Transverse colon (tissue), 4 donors: ENCODE measurements around the gene SBK2. TPM values are rescaled to one million over a fixed set of nuclear protein-coding genes. Genes with fewer than 3 reads are reported as not detected.

Experiments used
- DNase-seq: peaks from one replicate; pipeline ENCODE4 v3.0.0-alpha.2; 2019
- H3K27ac ChIP-seq, 4 donors: fragments of 200-600 bp; sonication (generic); 2 replicates each; pipeline ENCODE4 v1.5.1; 2016 to 2018; ENCODE audit warnings: inconsistent platforms in 4 of 4
- H3K27me3 ChIP-seq: fragments of 200-600 bp; sonication (generic); 2 replicates; pipeline ENCODE4 v1.5.1; 2017; ENCODE audit warnings: inconsistent platforms
- H3K36me3 ChIP-seq, 4 donors: fragments of 200-600 bp; sonication (generic); 2 replicates each; pipeline ENCODE4 v1.5.1; 2017 to 2019; ENCODE audit warnings: inconsistent platforms in 4 of 4
- H3K4me1 ChIP-seq, 4 donors: fragments of 200-600 bp; sonication (generic); 2 replicates each; pipeline ENCODE4 v1.5.1; 2017 to 2020; ENCODE audit warnings: inconsistent platforms in 4 of 4
- H3K4me3 ChIP-seq, 4 donors: fragments of 200-600 bp; sonication (generic); 1 replicate in 1 of 4; 2 replicates in 3 of 4; pipeline versions ENCODE4 v1.5.1 to v1.6.1; 2017 to 2019; ENCODE audit warnings: inconsistent platforms in 4 of 4
- H3K9me3 ChIP-seq, 2 donors: fragments of 200-600 bp; sonication (generic); 2 replicates each; pipeline ENCODE4 v1.5.1; 2017 to 2019; ENCODE audit warnings: inconsistent platforms in 2 of 2
- EP300 ChIP-seq: sonication (generic); formaldehyde crosslinking; IDR thresholded peaks from one replicate; pipeline ENCODE4 v1.6.1; 2017; ENCODE audit warnings: antibody characterized with exemption, low read depth
- POLR2A ChIP-seq: fragments of 450-650 bp; IDR thresholded peaks from one replicate; pipeline ENCODE4 v1.6.1; 2016; ENCODE audit warnings: antibody characterized with exemption, mild to moderate bottlenecking, moderate library complexity
- POLR2AphosphoS5 ChIP-seq, 3 donors: sonication (generic); formaldehyde crosslinking; IDR thresholded peaks; one replicate each; pipeline ENCODE4 v1.6.1; 2016; ENCODE audit warnings: antibody characterized with exemption in 3 of 3
- WGBS, 2 donors: methylation state at CpG; one replicate each; pipeline ENCODE4 v1.1.5; 2018; ENCODE audit warnings: low coverage in 1 of 2; 5-methylcytosine and 5-hydroxymethylcytosine counted together
- in situ Hi-C, 4 donors: fragments of 200-750 bp; cut with MboI; loops; one replicate each; pipeline versions ENCODE4 v1.15.0 to v1.15.1; 2017; ENCODE audit warnings: low sequenced_read_pairs in 3 of 4, low pct_ligation_motif_present in 1 of 4, low pct_unique_long_range_greater_than_20kb in 1 of 4
- intact Hi-C: fragments of 100-400 bp; cut with DNase I; formaldehyde crosslinking; loops from one replicate; pipeline ENCODE4 v1.15.1; 2023; ENCODE audit warnings: low total_unique reads
- total RNA-seq, 4 donors: library from RNA; depleted of rRNA; stranded (reverse); fragments of >200 nt; gene quantifications; one replicate each; pipeline ENCODE4 v1.1.0, GENCODE V29; 2016
- TF ChIP-seq, protein P1 (sequence below), 5 experiments: fragments of 200-600 bp in 3 of 5; fragments of 450-650 bp in 2 of 5; sonication (generic) in 3 of 5; IDR thresholded peaks; 1 replicate in 2 of 5; 2 replicates in 3 of 5; pipeline ENCODE4 v1.5.1; 2016 to 2017; ENCODE audit warnings: antibody characterized with exemption in 5 of 5, inconsistent platforms in 3 of 5, mild to moderate bottlenecking in 2 of 5, moderate library complexity in 1 of 5

SBK2 gene
- total RNA-seq, 4 donors from 2014 or later: not detected

- no peaks in the 10 kb centered on the region for H3K9me3 ChIP-seq
- DNase-seq: no peak
- whole genome bisulfite sequencing, 2 donors: 82 to 89% methylated on average over 11 of the region's 11 CpGs
- TF ChIP-seq, protein P1, sequence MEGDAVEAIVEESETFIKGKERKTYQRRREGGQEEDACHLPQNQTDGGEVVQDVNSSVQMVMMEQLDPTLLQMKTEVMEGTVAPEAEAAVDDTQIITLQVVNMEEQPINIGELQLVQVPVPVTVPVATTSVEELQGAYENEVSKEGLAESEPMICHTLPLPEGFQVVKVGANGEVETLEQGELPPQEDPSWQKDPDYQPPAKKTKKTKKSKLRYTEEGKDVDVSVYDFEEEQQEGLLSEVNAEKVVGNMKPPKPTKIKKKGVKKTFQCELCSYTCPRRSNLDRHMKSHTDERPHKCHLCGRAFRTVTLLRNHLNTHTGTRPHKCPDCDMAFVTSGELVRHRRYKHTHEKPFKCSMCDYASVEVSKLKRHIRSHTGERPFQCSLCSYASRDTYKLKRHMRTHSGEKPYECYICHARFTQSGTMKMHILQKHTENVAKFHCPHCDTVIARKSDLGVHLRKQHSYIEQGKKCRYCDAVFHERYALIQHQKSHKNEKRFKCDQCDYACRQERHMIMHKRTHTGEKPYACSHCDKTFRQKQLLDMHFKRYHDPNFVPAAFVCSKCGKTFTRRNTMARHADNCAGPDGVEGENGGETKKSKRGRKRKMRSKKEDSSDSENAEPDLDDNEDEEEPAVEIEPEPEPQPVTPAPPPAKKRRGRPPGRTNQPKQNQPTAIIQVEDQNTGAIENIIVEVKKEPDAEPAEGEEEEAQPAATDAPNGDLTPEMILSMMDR (IDR thresholded peaks at IDR 0.05): no peak
- TF ChIP-seq POLR2AphosphoS5 (IDR thresholded peaks at IDR 0.05) (no peak), EP300 (no peak)
- H3K4me3 ChIP-seq: no peak overlapping the region
- H3K36me3 ChIP-seq: no peaks in the 10 kb centered on the region
- intact Hi-C loops (loop anchor here (2.0 to 10.0 kb wide), 2 partner anchors 38 to 360 kb away; partner anchors contain the start of gene TNNT1), in situ Hi-C loops (loop anchor here in 2 of 4 donors (10.0 kb wide), 1 partner anchor 360 kb away; the partner anchor contains the start of gene TNNT1 (in 2 of the 2))
- no peak overlapping the region for H3K27ac ChIP-seq
- no peaks in the 10 kb centered on the region for H3K27me3 ChIP-seq
- H3K4me1 ChIP-seq: peaks cover 0 to 10% (median 5%) of the 10 kb centered on the region in 4 donors
Measured at GRCh38 chr19:55504981-55505380, 32.0 kb downstream of the SBK2 start.

- Histone ChIP-seq H3K36me3 (no peaks in the 10 kb centered on the region), H3K27me3 (no peaks in the 10 kb centered on the region), H3K27ac (peak overlapping the region in 3 of 4 donors; percentile 74 to 82 (median 77)), H3K4me3 (peak overlapping the region in 2 of 4 donors; percentile 34 to 51), H3K4me1 (peaks cover 0 to 10% (median 5%) of the 10 kb centered on the region in 4 donors), H3K9me3 (no peaks in the 10 kb centered on the region)
- TF ChIP-seq POLR2AphosphoS5 (IDR thresholded peaks at IDR 0.05) (no peak), POLR2A (no peak), EP300 (no peak)
- TF ChIP-seq, protein P1 (IDR thresholded peaks at IDR 0.05): no peak
- 11 to 27% methylated on average over 9 to 13 of the region's 13 CpGs for WGBS, 2 donors
- intact Hi-C loops (loop anchor here (2.0 to 10.0 kb wide), 2 partner anchors 37 to 359 kb away; partner anchors contain the start of gene TNNT1), in situ Hi-C loops (loop anchor here in 2 of 4 donors (10.0 kb wide), 1 partner anchor 359 kb away; the partner anchor contains the start of gene TNNT1 (in 2 of the 2))
- no peak for DNase-seq
Measured at GRCh38 chr19:55504252-55504603, 32.7 kb downstream of the SBK2 start.

- DNase-seq: peak; percentile 92
- WGBS, 2 donors: 0 to 22% methylated on average over 3 to 64 of the region's 64 CpGs
- intact Hi-C loops: loop anchor here (2.0 to 10.0 kb wide), 2 partner anchors 37 to 359 kb away; partner anchors contain the start of gene TNNT1
- Histone ChIP-seq H3K4me1 (peaks cover 0 to 10% (median 5%) of the 10 kb centered on the region in 4 donors), H3K36me3 (no peaks in the 10 kb centered on the region), H3K27ac (peak overlapping the region; percentile 74 to 82 (median 76)), H3K9me3 (no peaks in the 10 kb centered on the region), H3K4me3 (peak overlapping the region in 2 of 4 donors; percentile 34 to 51), H3K27me3 (no peaks in the 10 kb centered on the region)
- TF ChIP-seq, protein P1 (IDR thresholded peaks at IDR 0.05): peak; percentile 97 to 99 (median 99)
- TF ChIP-seq POLR2A: no peak
- TF ChIP-seq EP300: no peak
- TF ChIP-seq POLR2AphosphoS5 (IDR thresholded peaks at IDR 0.05): peak in 1 of 3 donors; percentile 11
- in situ Hi-C loops: loop anchor here in 2 of 4 donors (10.0 kb wide), 1 partner anchor 359 kb away; the partner anchor contains the start of gene TNNT1 (in 2 of the 2)
Measured at GRCh38 chr19:55503502-55504251, 33.3 kb downstream of the SBK2 start.

DNA sequence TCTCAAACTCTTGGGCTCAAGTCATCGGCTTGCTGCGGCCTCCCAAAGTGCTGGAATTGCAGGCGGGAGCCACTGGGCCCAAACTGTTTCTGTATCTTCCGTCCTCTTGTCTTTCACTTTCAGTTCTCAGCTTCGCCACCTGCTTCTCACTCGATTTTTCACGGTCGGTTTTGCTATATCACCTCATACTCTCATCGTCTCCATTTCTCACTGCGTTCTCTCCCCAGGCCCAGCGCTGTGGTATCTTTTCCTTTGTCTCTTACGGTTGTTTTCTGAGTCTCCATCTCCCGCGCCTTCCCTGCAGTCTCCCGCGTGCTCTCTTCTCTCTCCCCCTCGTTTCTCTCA lies 33.8 kb downstream of the SBK2 start:
- no peaks in the 10 kb centered on the region for H3K27me3 ChIP-seq
- intact Hi-C loops (loop anchor here (10.0 kb wide), 1 partner anchor 358 kb away; the partner anchor contains the start of gene TNNT1), in situ Hi-C loops (loop anchor here in 2 of 4 donors (10.0 kb wide), 1 partner anchor 358 kb away; the partner anchor contains the start of gene TNNT1 (in 2 of the 2))
- H3K27ac ChIP-seq: peak overlapping the region in 1 of 4 donors; percentile 74
- DNase-seq: no peak
- H3K4me3 ChIP-seq: peak overlapping the region in 1 of 4 donors; percentile 51
- TF ChIP-seq POLR2AphosphoS5 (IDR thresholded peaks at IDR 0.05) (no peak), EP300 (no peak)
- H3K4me1 ChIP-seq: peaks cover 0 to 10% (median 5%) of the 10 kb centered on the region in 4 donors
- no peaks in the 10 kb centered on the region for H3K9me3 ChIP-seq
- 81 to 88% methylated on average over 7 to 17 of the region's 17 CpGs for WGBS, 2 donors
- H3K36me3 ChIP-seq: no peaks in the 10 kb centered on the region
